HG02943 (cell line): ENCODE data around the gene ZFP42.
"Not testable (repeated sequence)": the region's sequence is repeated elsewhere in the genome, so short reads cannot be mapped to it uniquely, and the experiment has no call there.

Experiments
- ATAC-seq: cut with Tn5 transposase; IDR thresholded peaks from one replicate; pipeline ENCODE4 v1.9.1; 2021; ENCODE audit warnings: mild to moderate bottlenecking, low read depth, moderate library complexity; ENCODE audit not compliant: unreplicated experiment

The ZFP42 gene

DNA sequence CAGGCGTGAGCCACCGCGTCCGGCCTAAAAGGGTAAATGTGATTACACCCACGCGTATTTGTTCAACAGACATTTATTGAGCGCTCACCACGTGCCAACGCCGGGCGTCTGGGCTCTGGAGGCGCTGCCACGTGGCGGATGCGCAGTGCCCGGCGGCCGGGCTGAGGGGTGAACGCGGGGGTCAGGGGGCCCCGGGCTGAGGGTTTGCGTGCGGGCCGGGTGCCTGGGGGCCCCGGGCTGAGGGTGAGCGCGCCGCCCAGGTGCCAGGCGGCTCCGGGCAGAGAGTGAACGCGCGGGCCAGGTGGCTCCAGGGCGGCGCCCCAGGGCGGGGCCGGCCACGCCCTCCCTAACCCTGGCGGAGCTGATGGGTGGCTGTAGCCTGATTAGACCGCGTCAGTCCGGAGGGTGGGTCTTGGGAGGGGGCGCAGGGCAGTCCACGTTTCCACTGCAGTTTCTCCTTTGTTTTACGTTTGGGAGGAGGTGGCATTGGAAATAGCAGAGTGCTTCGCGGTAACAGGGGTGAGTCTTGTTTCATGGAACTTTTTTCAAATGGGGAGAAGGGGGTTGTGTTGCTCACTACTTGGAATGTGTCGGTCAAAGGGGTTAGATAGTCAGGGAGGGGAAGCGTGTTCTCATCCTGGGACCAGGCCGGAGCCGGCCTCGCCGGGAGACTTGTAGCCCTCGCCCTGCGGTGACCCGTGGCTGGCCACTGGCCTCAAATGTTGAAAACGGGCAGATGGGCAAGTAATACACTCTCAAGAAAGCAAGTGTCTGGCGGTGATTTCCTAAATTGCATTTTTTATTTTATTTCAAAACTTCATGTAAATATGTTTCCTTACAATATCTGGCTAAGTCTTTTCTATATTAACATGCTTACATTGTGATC is at the start of gene ZFP42:
ZFP42 (plus strand) TSS at position 450 of the 886 bp plus-strand sequence. CDS start 7,037 bp downstream, outside the sequence.
- no peak for ATAC-seq

GRCh38 chr4:187961171-187961570 is 34.4 kb upstream of the ZFP42 start:
- no peak for ATAC-seq

GRCh38 chr4:187961961-187962360 is 33.6 kb upstream of the ZFP42 start:
- no peak for ATAC-seq

DNA sequence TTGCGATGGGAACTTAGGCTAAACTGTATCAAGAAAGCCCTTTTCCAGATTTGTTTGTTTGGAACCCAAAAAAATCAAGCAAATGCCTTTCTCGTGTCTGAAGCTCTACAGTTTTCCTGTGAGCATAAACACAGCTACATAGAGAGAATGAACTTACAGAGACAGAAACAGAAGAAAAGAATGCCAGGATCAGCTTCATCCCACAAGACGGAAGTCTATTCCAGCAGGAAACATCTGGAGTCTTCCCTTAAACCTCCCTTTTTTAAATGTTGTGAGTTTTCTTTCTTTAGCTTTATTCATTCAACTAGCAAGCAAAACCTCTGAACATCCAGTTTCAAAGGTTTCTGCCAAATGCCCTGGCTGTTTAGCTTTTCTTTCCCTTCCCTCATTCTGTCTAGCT is 32.6 kb upstream of the ZFP42 start:
- no peak for ATAC-seq

DNA sequence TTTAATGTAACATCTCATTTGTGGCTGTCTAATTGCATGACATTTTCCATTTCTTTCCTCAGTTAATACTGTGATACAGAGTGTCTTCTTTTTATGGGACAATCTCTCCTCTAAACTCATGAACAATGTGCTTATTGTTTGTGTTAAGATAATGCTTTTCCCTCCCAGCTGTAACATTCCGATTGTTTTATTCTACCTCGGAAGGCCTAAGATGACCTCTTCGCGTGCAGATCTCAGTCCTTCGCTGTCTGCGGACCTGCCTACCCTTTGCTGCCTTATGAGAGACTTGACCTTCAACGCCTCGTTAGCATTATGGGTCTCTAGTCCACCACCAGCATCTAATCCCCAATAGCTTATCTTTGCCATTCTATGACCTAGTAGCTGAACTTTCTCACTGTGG is 29.8 kb upstream of the ZFP42 start:
- no peak for ATAC-seq

DNA sequence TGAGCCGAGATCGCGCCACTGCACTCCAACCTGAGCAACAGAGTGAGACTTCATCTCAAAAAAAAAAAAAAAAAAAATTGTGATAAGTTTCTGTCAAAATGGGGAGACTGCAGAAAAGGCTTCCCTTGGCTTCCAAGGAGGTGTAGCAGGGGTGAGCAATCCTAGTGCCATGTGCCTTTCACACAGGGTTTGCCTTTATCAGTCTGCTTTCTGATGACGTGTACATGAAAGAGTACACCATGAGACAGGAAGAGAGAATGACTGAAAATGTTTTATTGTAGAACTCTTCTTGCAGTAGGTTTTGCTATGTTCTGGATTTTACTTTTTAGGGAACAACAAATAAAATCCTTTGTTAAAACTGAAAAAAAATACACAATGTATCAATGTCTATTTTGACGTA is 23.4 kb upstream of the ZFP42 start:
- ATAC-seq: no peak

DNA sequence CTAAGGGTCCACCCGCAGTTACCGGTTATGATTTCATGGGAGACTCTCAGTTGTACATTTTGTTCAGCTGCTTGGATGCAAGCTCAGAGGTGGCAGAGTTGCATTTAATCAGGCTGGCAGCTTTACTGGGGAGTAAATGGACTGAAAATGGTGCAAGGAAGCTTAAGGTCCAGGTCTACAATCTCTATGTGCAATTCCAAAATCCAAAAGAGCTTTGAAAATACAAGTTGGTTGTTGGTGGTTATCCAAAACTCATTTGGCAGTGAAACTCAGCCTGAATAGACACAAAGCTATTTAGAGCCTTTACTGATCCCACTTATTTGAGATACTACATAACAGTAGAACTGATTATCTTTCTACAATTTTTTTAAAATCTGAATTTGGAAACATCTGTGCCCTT is 11.8 kb upstream of the ZFP42 start:
- no peak for ATAC-seq

DNA sequence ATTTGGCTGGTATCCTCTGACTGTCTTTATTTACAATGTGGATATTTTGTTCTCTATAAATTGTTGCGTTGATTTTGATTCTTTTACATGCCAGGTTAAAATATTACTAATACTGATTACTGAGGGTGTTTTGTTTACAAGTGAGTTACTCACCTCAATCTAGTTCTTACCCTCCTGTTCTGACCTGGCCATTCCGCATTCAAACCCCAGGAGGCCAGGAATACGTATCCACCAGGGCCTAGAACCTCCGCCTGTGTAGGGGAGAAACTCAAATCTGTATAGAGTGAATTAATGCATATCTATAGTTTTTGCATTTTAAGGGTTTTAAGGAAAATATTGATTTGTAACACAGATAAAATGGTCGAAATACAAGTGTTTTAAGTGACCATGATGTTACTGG is 2.6 kb upstream of the ZFP42 start:
- ATAC-seq: no peak

DNA sequence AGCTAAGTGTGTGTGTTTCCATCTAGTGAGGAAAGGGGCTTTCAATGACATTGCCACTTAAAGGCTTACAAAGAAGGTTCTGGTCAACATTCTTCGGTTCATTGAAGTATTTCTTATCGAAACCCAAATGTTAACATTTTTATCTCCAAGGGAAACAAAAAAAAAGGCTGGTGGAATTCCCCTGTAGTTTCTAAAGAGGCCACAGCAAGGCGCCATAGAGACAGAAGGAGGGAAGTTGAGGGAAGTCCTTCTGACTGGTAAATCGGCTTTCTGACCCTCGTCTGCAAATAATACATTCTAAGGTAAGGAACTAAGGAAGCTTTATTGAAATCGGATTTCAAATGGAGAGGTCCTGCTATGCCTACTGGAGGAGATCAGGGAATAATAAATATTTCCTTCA is 1.7 kb upstream of the ZFP42 start:
- ATAC-seq: no peak

DNA sequence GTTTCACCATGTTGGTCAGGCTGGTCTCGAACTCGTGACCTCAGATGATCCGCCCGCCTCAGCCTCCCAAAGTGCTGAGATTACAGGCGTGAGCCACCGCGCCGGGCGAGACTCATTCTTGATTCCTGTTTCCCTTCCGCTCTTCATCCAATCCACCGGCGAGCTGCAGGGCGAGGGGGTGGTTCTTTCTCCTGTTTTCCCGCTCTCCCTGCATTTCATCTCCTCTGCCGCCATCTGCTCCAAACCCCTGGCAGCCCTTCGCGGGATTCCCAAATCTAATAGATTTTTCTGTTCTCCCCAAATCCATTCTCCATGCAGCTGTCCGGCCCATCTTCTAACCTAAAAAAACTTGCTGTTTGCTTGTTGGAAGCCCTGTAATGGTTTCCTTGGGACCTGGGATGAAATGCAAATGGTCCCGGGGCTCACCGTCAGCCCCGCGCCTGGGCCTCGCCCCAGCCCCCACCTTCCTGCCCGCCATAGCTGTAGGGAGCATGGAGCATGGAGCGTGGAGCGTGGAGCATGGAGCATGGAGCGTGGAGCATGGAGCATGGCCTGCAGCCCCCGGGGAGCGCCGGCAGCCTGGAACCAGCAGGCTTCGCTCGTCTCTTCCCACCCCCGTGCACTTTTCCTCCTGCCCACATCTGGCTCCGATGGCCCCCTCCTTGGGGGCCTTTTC is 1.1 kb downstream of the ZFP42 start:
- no peak for ATAC-seq

GRCh38 chr4:187997991-187998390 is 2.4 kb downstream of the ZFP42 start:
- ATAC-seq: not testable (repeated sequence)

DNA sequence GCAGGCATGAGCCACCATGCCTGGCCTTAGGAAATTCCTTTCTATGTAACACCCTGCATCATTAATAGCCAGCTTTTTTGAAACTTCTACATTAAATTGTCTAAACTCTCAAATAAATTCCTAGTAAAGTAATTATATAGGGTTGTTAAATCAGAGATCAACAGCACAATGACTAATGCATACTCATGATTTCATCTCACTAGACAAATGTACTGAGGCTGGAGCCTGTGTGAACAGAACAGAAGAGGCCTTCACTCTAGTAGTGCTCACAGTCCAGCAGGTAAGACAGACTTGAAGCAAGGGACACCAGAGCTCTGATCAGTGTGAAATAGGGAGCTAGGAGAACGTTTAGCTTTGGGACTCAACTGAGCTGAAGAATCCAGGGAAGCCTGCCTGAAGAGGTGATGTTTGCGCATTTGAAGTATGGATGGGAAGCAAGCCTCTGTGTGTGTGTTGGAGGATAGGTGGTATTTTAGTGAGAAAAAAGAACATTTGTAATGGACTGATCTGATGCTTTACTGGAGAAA is 3.9 kb downstream of the ZFP42 start:
- no peak for ATAC-seq

DNA sequence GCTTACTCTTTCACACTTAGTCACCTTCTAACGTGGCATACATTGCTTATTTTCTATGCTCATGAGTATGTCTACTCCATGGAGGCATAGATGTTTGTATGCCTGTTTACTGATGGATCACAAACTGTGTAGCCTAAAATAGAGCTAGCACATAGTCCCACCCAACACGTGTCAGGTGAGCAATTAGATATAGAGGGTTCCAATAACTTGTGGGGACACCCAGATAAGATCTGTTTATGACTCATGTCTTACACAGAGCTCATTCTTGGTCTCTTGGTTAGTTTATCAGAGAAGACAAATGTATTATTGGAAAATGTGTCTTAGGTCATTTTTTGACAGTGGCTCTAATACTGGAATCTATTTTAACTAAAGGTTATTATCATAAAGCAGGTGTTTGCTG is 6.8 kb downstream of the ZFP42 start:
- ATAC-seq: no peak

- no peak for ATAC-seq
Observed at GRCh38 chr4:188002751-188003150, 7.2 kb downstream of the ZFP42 start.

DNA sequence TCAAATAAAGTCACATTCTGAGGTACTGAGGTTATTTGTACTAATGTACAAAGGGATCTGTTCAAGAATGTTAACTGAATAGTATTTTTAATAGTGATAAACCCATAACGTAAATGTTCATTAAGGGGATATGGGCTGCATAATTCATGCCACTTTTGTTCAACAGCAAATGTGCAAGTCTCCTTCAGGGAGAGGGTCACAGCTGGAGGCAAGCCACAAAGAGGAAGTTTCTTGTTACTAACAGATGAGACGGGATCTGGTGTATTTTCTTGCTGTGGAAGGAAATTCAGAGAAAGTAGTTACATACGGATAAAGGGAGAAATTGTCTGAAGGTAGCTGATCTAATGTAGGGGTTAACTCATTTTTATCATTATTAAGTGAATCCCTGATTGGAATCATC is 10.0 kb downstream of the ZFP42 start:
- ATAC-seq: no peak

DNA sequence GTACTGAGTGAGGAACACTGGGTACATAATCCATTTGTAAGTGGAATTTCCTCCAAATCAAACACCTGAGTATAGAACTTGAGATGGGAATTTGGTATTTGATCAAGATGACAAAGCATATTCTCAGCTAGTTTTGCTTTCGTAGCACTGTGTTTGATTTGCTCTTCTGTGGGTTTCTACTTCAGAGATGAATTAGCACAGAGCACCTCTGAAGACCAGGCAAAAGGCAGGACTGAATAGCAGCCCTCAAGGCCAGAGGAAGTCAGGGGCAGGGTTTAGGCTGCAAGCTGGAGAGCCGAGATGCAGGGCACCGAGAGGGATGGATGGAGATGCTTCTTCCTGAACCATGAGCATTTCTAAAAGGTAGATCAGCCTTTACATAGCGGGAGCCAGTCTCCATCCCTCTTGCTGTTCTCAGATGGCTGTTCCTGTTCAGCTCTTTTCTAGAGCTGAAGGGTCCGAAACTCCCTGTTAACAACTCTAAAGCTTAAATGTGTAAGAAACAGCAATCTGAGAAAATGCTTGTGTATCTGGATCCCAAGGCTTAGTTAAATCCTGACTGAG is 10.8 kb downstream of the ZFP42 start:
- ATAC-seq: no peak

- no peak for ATAC-seq
Observed at GRCh38 chr4:188008377-188008776, 12.8 kb downstream of the ZFP42 start.

- ATAC-seq: no peak
Observed at GRCh38 chr4:188012426-188012945, 16.9 kb downstream of the ZFP42 start.

- no peak for ATAC-seq
Observed at GRCh38 chr4:188015025-188015940, 19.7 kb downstream of the ZFP42 start.

DNA sequence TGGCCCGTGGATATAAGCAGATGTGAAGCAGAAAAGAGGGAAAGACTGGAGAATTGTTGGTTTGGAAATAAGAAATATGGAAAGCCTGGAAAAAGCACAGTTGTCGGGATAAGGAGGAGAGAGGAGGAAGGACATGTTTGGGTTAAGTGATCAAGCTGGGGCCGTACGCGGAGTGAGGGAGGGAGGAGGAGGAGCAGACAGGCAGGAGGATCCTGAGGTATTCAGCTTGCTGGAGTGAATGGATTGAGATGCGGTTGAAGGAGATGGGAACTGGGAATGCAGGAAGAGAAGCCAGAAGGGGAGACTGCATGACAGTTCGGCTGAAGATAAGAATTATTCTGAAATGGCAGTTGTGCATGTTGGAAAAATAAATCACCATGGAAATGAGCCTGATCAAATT is 21.2 kb downstream of the ZFP42 start:
- ATAC-seq: no peak
